SU-DHL-6 (cell line): Measurements from ENCODE around the gene XYLT1.

Source experiments
- H2AFZ ChIP-seq: fragments of 200-600 bp; sonication (generic); 2 replicates; pipeline ENCODE4 v1.6.1; 2014; ENCODE audit warnings: low read depth, mild to moderate bottlenecking, moderate library complexity, mixed read lengths, antibody characterized with exemption, low read length; ENCODE audit not compliant: severe bottlenecking
- H3F3A ChIP-seq: fragments of 200-600 bp; shearing (Covaris generic); 2 replicates; pipeline ENCODE4 v1.6.0; 2016; ENCODE audit warnings: antibody characterized with exemption, mild to moderate bottlenecking; ENCODE audit not compliant: insufficient read depth
- H3K27ac ChIP-seq: fragments of 200-600 bp; sonication (generic); 2 replicates; pipeline ENCODE4 v1.5.1; 2016; ENCODE audit warnings: low read depth, mild to moderate bottlenecking, low read length, moderate library complexity, mixed read lengths
- H3K27me3 ChIP-seq: fragments of 200-600 bp; sonication (generic), shearing (Covaris generic); 2 replicates; pipeline ENCODE4 v1.6.0; 2014; ENCODE audit warnings: mild to moderate bottlenecking, low read length
- H3K36me3 ChIP-seq: fragments of 200-600 bp; sonication (generic); 2 replicates; pipeline ENCODE4 v1.6.1; 2014; ENCODE audit warnings: mild to moderate bottlenecking, low read length, mixed read lengths
- H3K4me2 ChIP-seq: fragments of 300-600, 200-600 bp; shearing (Covaris generic), sonication (generic); 2 replicates; pipeline ENCODE4 v1.6.0; 2014; ENCODE audit warnings: low read length, low read depth, mild to moderate bottlenecking; ENCODE audit not compliant: poor library complexity, severe bottlenecking
- H3K4me3 ChIP-seq: fragments of 200-600 bp; sonication (generic); 2 replicates; pipeline ENCODE4 v1.5.1; 2014; ENCODE audit warnings: antibody characterized with exemption, low read length, mild to moderate bottlenecking, mixed read lengths; ENCODE audit not compliant: insufficient read depth, poor library complexity, severe bottlenecking
- H3K79me2 ChIP-seq: fragments of 200-600 bp; sonication (generic); 2 replicates; pipeline ENCODE4 v1.6.1; 2014; ENCODE audit warnings: mild to moderate bottlenecking, low read length, moderate library complexity; ENCODE audit not compliant: insufficient read depth
- H3K9ac ChIP-seq: fragments of 200-600 bp; sonication (generic); 2 replicates; pipeline ENCODE4 v1.7.0; 2014; ENCODE audit warnings: mild to moderate bottlenecking, low read length
- H3K9me2 ChIP-seq: fragments of 200-600 bp; sonication (generic); replicated peaks from 2 replicates; pipeline ENCODE4 v1.6.1; 2014; ENCODE audit warnings: low read length; ENCODE audit not compliant: insufficient read depth
- H3K9me3 ChIP-seq: fragments of 200-600 bp; sonication (generic); 2 replicates; pipeline ENCODE4 v1.6.1; 2014; ENCODE audit warnings: low read length, mixed read lengths; ENCODE audit not compliant: insufficient read depth
- H4K20me1 ChIP-seq: fragments of 200-600 bp; sonication (generic); 2 replicates; pipeline ENCODE4 v1.6.1; 2014; ENCODE audit warnings: low read depth, mild to moderate bottlenecking, antibody characterized with exemption, low read length, moderate library complexity, mixed read lengths
- CTCF ChIP-seq: fragments of 200-600 bp; sonication (generic); IDR thresholded peaks from one replicate; pipeline ENCODE4 v1.5.1; 2017; ENCODE audit warnings: antibody characterized with exemption, mild to moderate bottlenecking, low read length, moderate library complexity; ENCODE audit not compliant: insufficient read depth, poor library complexity, severe bottlenecking
- EZH2phosphoT487 ChIP-seq: fragments of 200-600 bp; sonication (generic), shearing (Covaris generic); conservative IDR thresholded peaks from 2 replicates; pipeline ENCODE4 v1.6.1; 2018; ENCODE audit warnings: mild to moderate bottlenecking, antibody characterized with exemption, low read length, moderate library complexity, mixed read lengths

XYLT1 gene

GRCh38 chr16:17082095-17082882, 388.5 kb downstream of the XYLT1 start:
- H3K36me3 ChIP-seq: no peaks in the 10 kb centered on the region
- no peaks in the 10 kb centered on the region for H3F3A ChIP-seq
- H3K4me3 ChIP-seq: no peak overlapping the region
- H4K20me1 ChIP-seq: no peaks in the 10 kb centered on the region
- H3K9me3 ChIP-seq: no peaks in the 10 kb centered on the region
- no peaks in the 10 kb centered on the region for H3K79me2 ChIP-seq
- H3K9me2 ChIP-seq: no peaks in the 10 kb centered on the region
- no peak overlapping the region for H2AFZ ChIP-seq
- no peaks in the 10 kb centered on the region for H3K27me3 ChIP-seq
- H3K9ac ChIP-seq: no peak overlapping the region
- TF ChIP-seq CTCF (no peak), EZH2phosphoT487 (no peak)
- no peak overlapping the region for H3K27ac ChIP-seq
- H3K4me2 ChIP-seq: no peak overlapping the region

- TF ChIP-seq CTCF: no peak
- no peak for TF ChIP-seq EZH2phosphoT487
- Histone ChIP-seq H3K4me3 (no peak overlapping the region), H4K20me1 (no peaks in the 10 kb centered on the region), H3K36me3 (no peaks in the 10 kb centered on the region), H3F3A (no peaks in the 10 kb centered on the region), H3K9me3 (no peaks in the 10 kb centered on the region), H3K79me2 (no peaks in the 10 kb centered on the region), H3K27ac (no peak overlapping the region), H3K9ac (no peak overlapping the region), H3K27me3 (no peaks in the 10 kb centered on the region), H2AFZ (no peak overlapping the region), H3K9me2 (no peaks in the 10 kb centered on the region), H3K4me2 (no peak overlapping the region)
Measured at GRCh38 chr16:17080105-17080504, 390.7 kb downstream of the XYLT1 start.

GRCh38 chr16:17078931-17079631, 391.7 kb downstream of the XYLT1 start:
- H3K9me3 ChIP-seq: no peaks in the 10 kb centered on the region
- TF ChIP-seq CTCF (no peak), EZH2phosphoT487 (no peak)
- H3K27me3 ChIP-seq: no peaks in the 10 kb centered on the region
- H3F3A ChIP-seq: no peaks in the 10 kb centered on the region
- no peak overlapping the region for H3K4me2 ChIP-seq
- H2AFZ ChIP-seq: no peak overlapping the region
- H3K36me3 ChIP-seq: no peaks in the 10 kb centered on the region
- H3K27ac ChIP-seq: no peak overlapping the region
- H3K9ac ChIP-seq: no peak overlapping the region
- H3K4me3 ChIP-seq: no peak overlapping the region
- H3K9me2 ChIP-seq: no peaks in the 10 kb centered on the region
- no peaks in the 10 kb centered on the region for H3K79me2 ChIP-seq
- no peaks in the 10 kb centered on the region for H4K20me1 ChIP-seq
